ENCODE data around the gene DPP10.

GRCh38 chr2:114569166-114569565, 126.7 kb downstream of the DPP10 start:
- TF ChIP-seq POLR2AphosphoS5 (IDR thresholded peaks at IDR 0.05) (no peak), POLR2A (IDR thresholded peaks at IDR 0.05) (no peak)
- TF ChIP-seq, protein P1, sequence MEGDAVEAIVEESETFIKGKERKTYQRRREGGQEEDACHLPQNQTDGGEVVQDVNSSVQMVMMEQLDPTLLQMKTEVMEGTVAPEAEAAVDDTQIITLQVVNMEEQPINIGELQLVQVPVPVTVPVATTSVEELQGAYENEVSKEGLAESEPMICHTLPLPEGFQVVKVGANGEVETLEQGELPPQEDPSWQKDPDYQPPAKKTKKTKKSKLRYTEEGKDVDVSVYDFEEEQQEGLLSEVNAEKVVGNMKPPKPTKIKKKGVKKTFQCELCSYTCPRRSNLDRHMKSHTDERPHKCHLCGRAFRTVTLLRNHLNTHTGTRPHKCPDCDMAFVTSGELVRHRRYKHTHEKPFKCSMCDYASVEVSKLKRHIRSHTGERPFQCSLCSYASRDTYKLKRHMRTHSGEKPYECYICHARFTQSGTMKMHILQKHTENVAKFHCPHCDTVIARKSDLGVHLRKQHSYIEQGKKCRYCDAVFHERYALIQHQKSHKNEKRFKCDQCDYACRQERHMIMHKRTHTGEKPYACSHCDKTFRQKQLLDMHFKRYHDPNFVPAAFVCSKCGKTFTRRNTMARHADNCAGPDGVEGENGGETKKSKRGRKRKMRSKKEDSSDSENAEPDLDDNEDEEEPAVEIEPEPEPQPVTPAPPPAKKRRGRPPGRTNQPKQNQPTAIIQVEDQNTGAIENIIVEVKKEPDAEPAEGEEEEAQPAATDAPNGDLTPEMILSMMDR (IDR thresholded peaks at IDR 0.05 in 8 of 11, conservative IDR thresholded peaks at IDR 0.05 in 3 of 11) = no peak
